GM19351 (cell line): ENCODE data around the gene NID2.

Source experiments
- ATAC-seq: cut with Tn5 transposase; IDR thresholded peaks from one replicate; pipeline ENCODE4 v1.9.1; 2021; ENCODE audit warnings: mild to moderate bottlenecking, moderate library complexity; ENCODE audit not compliant: unreplicated experiment

The NID2 gene

DNA sequence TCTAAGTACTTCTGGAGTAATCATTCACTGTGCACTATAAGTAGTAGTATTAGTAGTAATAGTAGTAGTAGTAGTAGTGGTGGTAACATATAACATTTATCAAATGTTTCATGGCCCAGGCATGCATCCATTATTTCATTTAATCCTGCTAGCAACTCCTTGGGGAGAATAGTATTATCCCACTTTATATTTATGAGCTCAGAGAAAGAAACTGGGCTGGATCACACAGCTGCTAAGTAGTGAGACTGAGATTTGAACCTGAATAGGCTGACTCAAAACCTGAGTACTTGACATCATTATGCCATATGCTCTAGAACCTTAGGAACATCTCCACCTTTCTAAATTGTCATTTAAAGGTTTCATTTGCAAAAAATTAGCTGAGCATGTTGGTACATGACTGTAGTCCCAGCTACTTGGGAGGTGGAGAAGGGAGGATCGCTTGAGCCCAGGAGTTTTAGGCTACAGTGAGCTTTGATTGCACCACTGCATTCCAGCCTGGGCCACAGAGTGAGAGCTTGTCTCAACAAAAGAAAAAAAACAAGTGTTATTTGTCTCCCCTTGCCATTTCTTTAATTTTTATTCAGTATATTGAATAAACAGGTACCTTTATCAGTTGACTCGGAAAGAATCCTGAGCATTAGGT is 11.4 kb upstream of the NID2 start:
- ATAC-seq = no peak

DNA sequence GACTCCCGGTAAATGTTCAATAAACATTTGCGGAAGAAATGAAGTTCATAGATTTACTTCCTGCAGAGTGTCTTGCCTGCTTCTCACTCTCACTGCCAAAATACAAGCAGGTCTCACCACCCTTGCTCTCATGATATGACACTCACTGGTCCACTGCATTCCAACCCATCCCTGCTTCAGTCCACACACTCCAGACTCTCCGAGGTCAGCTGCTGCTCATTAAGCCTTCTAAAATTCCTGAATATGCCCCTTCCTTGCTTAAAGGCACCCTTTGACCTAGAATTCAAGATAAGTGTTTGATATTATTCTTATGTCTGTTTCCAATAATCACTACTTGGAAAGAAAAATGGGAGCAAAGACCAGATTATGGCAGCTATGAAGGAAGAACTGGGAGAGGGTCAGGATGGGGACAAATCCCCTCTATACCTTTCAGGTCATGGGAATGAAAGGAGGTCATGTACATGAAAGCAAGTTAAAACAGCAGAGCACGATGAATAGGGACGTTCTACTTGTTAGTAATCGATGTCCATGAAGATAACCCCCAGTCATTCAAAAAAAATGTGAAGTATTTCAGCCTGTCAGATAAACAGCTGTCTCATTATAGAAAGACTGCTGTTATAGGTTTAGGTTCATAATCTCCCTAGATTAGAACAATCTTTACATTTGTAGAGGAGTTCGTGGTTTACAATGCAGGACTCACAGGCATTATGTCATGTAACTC is 10.5 kb upstream of the NID2 start:
- no peak for ATAC-seq

- no peak for ATAC-seq
These were observed 9.9 kb upstream of the NID2 start for GRCh38 chr14:52078721-52079120.

DNA sequence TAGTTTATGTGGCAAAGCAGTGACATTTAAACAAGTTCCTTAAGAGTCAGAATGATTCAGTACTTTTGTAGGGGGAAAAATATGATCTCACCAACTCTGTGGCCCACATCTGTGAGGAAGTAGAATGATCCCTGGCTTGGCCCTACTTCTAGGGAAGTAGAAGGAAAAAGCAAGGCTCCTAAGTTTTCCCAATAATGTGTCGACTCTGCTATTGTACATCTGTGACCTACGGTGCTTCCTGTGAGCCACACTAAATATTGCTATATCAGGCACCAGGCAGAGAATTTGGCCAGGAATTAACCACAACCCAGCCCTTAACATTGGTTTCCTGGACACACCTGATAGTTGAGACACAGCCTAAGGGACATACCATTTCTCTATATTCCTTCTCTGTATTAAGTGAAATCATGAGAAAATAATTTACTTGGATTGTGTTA is 9.3 kb upstream of the NID2 start:
- ATAC-seq = no peak

DNA sequence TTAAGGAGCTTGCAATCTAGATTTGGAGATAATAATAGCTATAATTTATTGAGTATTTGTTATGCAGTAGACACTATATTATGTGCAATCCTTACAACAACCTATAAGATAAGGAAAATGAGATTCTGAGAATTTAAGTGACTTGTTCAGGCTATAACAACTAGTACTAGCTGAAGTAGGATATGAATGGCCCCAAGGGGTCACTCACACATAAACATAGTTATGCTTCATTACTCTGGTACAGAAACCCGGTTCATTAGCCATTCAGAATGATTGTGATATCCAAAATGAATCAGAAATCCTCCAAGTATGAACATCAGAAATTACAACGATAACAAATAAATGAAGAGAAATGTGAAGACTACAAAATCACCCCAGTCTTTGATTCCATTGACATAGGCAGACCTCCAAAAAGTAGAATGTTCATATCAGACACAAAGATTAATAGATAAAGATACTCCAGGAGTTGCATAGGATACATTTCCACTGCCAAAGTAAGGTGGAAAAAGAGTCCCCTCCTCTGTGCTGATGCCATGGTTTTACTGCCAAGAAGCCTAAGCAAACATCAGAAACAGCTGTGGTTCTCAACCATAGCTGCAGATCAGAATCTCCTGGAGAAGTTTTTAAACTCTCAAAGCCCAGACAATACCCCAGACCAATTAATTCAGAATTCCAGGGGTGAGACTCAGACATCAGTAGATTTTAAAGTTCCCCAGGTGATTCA is 8.6 kb upstream of the NID2 start:
- no peak for ATAC-seq

DNA sequence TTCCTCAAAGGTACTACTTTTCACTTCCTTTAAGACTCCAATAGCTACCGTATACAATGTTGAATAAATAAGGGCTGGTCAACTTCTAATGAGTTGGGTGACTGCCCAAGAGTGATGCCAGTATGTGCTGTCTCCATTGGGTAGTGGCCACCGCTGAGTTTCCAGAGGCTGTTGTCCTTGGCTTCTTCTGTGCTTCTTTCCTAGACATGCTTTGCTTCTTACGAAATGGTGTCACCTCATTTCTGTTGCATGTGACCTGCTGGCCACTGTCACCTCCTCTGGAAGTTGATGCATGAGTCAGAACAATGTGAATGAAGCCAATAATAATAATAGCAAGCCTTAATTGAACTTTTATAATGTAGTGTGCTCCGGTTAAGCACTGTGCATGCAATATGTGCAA is 7.5 kb upstream of the NID2 start:
- no peak for ATAC-seq

- no peak for ATAC-seq
These were observed 6.5 kb upstream of the NID2 start for GRCh38 chr14:52075371-52075770.

DNA sequence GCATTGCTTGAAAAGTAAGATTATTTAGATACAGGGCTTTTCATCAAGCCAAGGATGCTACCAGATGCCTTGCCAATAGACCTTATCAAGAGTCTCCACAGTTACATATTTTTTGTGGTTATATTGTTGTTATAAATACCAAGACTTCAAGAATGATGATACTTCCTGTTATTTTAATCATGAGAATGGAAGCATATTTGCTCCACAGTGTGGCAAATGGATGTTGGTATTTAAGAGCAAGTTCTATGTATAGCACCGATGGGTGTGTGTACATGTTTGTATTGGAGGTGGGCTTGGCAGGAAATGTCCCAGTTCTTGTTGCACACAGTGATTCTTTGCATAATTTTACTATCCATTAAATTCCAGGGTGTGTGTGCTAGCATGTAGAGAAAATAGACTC is 4.4 kb upstream of the NID2 start:
- no peak for ATAC-seq

GRCh38 chr14:52072266-52072780 is 3.5 kb upstream of the NID2 start:
- ATAC-seq = no peak

DNA sequence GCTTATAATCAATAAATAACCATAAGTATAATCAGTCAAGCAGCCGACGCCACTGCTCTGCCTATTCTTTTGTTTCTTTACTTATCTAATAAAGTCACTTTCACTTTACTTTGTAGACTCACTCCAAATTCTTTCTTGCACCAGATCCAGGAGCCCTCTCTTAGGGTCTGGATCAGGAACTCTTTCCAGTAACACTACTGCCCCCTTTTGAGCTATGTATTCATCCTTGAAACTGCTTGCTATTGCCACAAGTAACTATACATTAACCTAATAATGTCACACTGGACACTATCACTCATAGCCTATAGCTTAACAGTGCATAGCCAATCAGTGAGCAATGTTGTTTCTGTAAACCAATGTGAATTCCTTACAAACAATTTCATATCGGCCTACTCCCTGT is 2.8 kb upstream of the NID2 start:
- ATAC-seq = no peak

DNA sequence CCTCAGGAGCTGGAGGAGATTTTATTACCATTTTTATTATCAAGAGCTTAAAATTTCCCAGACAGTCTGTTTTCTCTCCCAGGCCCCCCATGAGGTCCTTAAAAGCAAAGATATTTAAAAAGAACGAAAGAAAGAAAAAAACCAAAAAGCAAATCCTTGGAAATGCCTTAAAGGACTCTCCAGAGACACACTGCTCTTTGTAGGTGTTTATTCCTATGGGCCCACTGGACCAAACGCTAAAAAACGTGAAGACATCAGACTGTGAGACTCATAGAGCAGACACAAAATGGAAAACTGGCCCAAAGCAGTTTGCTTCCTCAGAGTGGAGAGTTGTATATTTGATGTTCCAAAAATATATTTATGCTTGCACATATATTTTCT is 1.2 kb upstream of the NID2 start:
- no peak for ATAC-seq

DNA sequence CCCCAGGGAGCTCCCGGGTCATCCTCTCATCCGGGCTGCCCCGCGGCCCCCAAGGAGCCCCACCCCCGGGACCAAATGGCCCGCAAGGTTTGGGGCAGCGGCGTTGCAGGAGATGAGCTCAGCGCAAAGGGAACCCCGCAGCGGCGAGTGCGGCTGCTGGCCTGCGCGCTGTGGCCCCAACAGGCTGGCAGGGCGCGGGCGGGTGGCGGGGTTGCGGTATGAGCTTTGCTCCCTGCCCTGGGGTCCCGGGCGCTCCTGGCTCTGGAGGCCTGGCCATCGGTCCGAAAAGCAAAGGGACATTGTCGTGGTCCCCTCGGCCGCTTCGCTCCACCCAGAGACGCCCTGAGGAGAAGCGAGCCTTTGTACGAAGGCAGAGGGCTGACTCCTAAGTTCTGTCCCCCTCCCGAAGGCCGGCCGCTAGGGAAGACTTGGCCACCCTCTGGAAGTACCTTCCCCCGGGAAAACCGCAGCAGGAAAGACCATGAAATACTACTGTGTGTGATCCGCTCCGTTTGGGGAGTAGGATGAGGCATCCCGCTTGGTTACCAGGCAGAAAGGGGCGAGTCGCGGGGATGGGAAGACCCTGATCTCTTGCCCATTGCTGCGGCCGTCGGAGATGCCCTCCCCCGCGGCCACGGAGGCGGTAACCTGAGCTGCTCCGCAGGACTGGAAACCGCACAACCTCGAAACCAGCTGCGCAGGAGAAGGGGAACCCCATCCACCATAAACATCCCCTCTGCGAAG is 620 bp upstream of the NID2 start:
- no peak for ATAC-seq

- ATAC-seq = no peak
These were observed 815 bp downstream of the NID2 start for GRCh38 chr14:52067873-52068614.

DNA sequence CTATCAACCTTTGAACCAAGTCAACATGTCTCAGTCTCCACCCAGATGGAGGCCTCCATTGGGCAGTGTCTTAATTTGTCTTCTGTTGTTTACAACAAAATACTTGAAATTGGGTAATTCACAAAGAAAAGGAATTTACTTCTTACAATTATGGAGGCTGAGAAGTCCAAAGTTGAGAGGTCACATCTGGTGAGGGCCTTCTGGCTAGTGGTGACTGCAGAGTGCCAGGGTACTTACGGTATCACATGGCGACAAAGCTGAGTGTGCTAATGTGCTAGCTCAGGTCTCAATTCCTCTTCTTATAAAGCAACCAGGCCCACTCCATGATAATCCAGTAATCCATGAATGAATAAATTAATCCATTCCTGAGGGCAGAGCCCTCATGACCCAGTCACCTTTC is 4.7 kb downstream of the NID2 start:
- no peak for ATAC-seq

- no peak for ATAC-seq
These were observed 5.8 kb downstream of the NID2 start for GRCh38 chr14:52063052-52063462.

DNA sequence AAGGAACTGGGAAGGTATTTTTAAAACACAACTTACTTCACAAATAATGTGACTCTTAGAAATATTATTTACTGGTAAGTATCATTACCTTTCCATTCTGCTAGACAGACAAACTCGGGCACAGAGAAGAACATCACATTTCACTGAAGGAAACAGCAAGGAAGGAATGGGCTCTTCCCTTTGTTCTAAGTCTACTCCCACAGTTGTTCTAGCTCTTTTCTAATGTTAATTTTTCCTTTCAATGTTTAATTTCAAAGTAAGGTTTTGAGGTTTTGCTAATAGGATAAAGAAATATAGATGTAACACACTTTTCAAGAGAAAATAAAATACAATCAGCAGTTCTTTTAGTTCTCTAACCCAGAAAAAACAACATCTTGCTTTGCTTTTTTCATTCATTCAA is 7.0 kb downstream of the NID2 start:
- no peak for ATAC-seq

DNA sequence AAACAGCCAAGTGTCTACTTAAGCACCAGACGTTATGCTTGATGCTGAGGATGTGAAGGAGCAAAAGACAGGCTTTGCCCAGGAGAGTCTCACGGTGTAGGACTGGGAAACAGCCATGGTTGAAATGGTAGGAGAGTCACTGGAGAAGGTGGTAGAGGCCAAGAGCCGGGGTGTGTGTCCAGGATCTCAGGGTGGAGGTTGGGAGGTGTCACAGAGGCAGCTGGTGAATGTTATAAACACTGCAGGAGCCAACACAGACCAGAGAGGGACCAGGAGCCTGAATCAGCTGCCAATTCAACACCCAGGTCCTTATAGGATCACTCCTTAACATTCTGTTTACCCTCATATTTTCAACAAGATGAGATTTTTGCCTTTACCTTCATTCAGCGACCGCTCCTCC is 7.5 kb downstream of the NID2 start:
- no peak for ATAC-seq

DNA sequence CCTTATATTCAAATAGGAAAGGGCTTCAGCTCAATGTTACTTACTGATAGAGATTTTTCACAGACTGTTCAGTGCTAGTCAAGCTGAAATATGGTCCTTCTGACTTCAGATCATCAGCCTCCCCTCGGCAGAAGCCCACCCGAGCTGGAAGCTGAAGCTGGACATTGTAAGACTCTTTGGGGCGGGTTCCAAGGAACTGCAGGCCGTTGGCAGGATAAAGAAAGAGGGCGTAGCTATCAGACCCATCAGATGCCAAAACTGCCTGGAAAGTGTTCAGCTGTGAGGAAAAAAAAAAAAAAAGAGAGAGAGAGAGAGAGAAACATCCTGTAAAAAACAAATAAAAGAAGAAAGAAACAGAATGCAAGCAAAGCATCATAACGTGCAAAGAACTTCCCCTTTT is 8.8 kb downstream of the NID2 start:
- no peak for ATAC-seq

GRCh38 chr14:52059649-52060048 is 9.2 kb downstream of the NID2 start:
- ATAC-seq = no peak

GRCh38 chr14:52058341-52058740 is 10.5 kb downstream of the NID2 start:
- ATAC-seq = no peak

DNA sequence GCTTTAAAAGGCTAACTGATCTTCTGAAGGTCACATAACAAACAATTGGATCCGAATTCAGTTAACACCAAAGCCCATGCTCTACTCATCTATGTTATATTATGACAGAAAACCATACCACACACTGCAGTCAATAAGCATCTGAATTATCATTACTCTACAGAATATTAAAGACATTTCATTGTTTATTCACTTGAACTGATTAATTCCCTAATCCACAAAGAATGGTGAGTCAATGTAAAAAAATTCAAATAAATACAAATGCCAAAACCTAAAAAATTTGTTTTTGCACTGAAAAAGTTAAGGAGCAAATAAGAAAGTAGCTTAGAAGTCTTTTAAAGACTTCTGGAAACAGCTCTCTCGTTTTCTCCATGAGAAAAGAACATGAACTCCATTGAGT is 13.7 kb downstream of the NID2 start:
- no peak for ATAC-seq
